Spleen (tissue), 11 donors: Measurements from ENCODE around the gene LDLRAD4. TPM values are rescaled to one million over a fixed set of nuclear protein-coding genes. Genes with fewer than 3 reads are reported as not detected.
"Not testable (repeated sequence)": the region's sequence is repeated elsewhere in the genome, so short reads cannot be mapped to it uniquely, and the experiment has no call there.

Experiments used
- DNase-seq: peaks from one replicate; pipeline ENCODE4 v3.0.0-alpha.2; 2020
- H3K27ac ChIP-seq, 8 donors: fragments of 200-600 bp; sonication (generic) in 7 of 8; 1 replicate in 4 of 8; 2 replicates in 4 of 8; pipeline versions ENCODE4 v1.5.0 to v1.8.0; 2016 to 2021; ENCODE audit warnings: inconsistent platforms in 4 of 8, mild to moderate bottlenecking in 4 of 8, moderate library complexity in 1 of 8
- H3K27me3 ChIP-seq, 7 donors: fragments of 200-600 bp; sonication (generic) in 6 of 7; replicated peaks in 1 of 7; 1 replicate in 4 of 7; 2 replicates in 3 of 7; pipeline versions ENCODE4 v1.5.0 to v1.8.0; 2016 to 2021; ENCODE audit warnings: inconsistent platforms in 3 of 7, mild to moderate bottlenecking in 1 of 7
- H3K36me3 ChIP-seq, 6 donors: fragments of 200-600 bp; sonication (generic) in 5 of 6; 1 replicate in 4 of 6; 2 replicates in 2 of 6; pipeline versions ENCODE4 v1.5.0 to v1.8.0; 2016 to 2021; ENCODE audit warnings: inconsistent platforms in 2 of 6
- H3K4me1 ChIP-seq, 6 donors: fragments of 200-600 bp; sonication (generic) in 5 of 6; 1 replicate in 3 of 6; 2 replicates in 3 of 6; pipeline versions ENCODE4 v1.5.0 to v1.8.0; 2016 to 2021; ENCODE audit warnings: inconsistent platforms in 3 of 6
- H3K4me3 ChIP-seq, 8 donors: fragments of 200-600 bp; sonication (generic) in 7 of 8; 1 replicate in 4 of 8; 2 replicates in 4 of 8; pipeline versions ENCODE4 v1.5.0 to v1.8.0; 2016 to 2021; ENCODE audit warnings: inconsistent platforms in 4 of 8, mild to moderate bottlenecking in 4 of 8, moderate library complexity in 2 of 8
- H3K9me3 ChIP-seq, 8 donors: fragments of 200-600 bp; sonication (generic) in 7 of 8; 1 replicate in 4 of 8; 2 replicates in 4 of 8; pipeline versions ENCODE4 v1.5.0 to v1.8.0; 2016 to 2021; ENCODE audit warnings: inconsistent platforms in 4 of 8
- POLR2A ChIP-seq, 3 donors: fragments of 450-650 bp; IDR thresholded peaks; one replicate each; pipeline ENCODE4 v1.5.1; 2017; ENCODE audit warnings: antibody characterized with exemption in 3 of 3, mild to moderate bottlenecking in 1 of 3
- POLR2AphosphoS5 ChIP-seq, 3 donors: sonication (generic); formaldehyde crosslinking; IDR thresholded peaks; one replicate each; pipeline ENCODE4 v1.5.1; 2017; ENCODE audit warnings: antibody characterized with exemption in 3 of 3
- WGBS, 5 donors: extraction: QIAGEN DNeasy Blood & Tissue Kit in 3 of 5; methylation state at CpG; one replicate each; pipeline versions ENCODE4 v1.1.5 to v1.1.7; 2013 to 2018; 5-methylcytosine and 5-hydroxymethylcytosine counted together
- intact Hi-C: fragments of 100-400 bp; cut with DNase I; formaldehyde crosslinking; loops from one replicate; pipeline ENCODE4 v1.15.0; 2023; ENCODE audit warnings: low total_unique reads
- polyA plus RNA-seq, 3 donors: library from polyadenylated mRNA; stranded (reverse); fragments of 200-250 nt; gene quantifications; one replicate each; pipeline ENCODE4 v1.2.1, GENCODE V29; 2013
- total RNA-seq, 7 donors: library from RNA; depleted of rRNA in 3 of 7; stranded (reverse); fragments of >200 nt in 3 of 7; fragmentation: NEBNext Ultra II Directional in 4 of 7; extraction: Animal tissue kit (Norgen Biotek cat#: 25700) in 4 of 7; gene quantifications; one replicate each; pipeline versions ENCODE4 v1.1.0 to v1.2.1, GENCODE V29; 2016 to 2021
- TF ChIP-seq, protein P1 (sequence below), 11 experiments: fragments of 200-600 bp in 7 of 11; fragments of 450-650 bp in 4 of 11; sonication (generic) in 4 of 11; IDR thresholded peaks in 8 of 11; conservative IDR thresholded peaks in 3 of 11; 1 replicate in 7 of 11; 2 replicates in 4 of 11; pipeline versions ENCODE4 v1.4.0 to v1.8.0; 2016 to 2021; ENCODE audit warnings: antibody characterized with exemption in 11 of 11, inconsistent platforms in 4 of 11, mild to moderate bottlenecking in 1 of 11
- donor health status: healthy with polysubstance abuse.
- donor health status: DM: no; HTN: no; CAD: no; lungs with moderate emphysema.
- donor health status: DM: no; HTN: no; CAD: no.
- donor health status: Bipolar disorder and iron deficiency.
- donor health status: healthy.
- donor health status: DM: no; HTN: no; CAD: no.
- donor health status: DM: yes; HTN: yes; CAD: no.

The LDLRAD4 gene
- total and polyA plus RNA-seq, 10 donors: 4.5 to 80.8 (median 46.4) TPM

GRCh38 chr18:13661051-13661778, 442.7 kb downstream of the LDLRAD4 start:
- intact Hi-C loops: no loop called here
- Histone ChIP-seq H3K4me1 (peaks cover 0 to 17% (median 6%) of the 10 kb centered on the region in 6 donors), H3K27me3 (no peaks in the 10 kb centered on the region), H3K9me3 (no peaks in the 10 kb centered on the region), H3K4me3 (no peak overlapping the region), H3K27ac (no peak overlapping the region), H3K36me3 (peaks cover 0 to 22% (median 0%) of the 10 kb centered on the region in 6 donors)
- WGBS, 5 donors: 79 to 87% (median 82%) methylated on average over 8 of the region's 8 CpGs
- TF ChIP-seq POLR2A (IDR thresholded peaks at IDR 0.05) (no peak), POLR2AphosphoS5 (IDR thresholded peaks at IDR 0.05) (no peak)
- TF ChIP-seq, protein P1, sequence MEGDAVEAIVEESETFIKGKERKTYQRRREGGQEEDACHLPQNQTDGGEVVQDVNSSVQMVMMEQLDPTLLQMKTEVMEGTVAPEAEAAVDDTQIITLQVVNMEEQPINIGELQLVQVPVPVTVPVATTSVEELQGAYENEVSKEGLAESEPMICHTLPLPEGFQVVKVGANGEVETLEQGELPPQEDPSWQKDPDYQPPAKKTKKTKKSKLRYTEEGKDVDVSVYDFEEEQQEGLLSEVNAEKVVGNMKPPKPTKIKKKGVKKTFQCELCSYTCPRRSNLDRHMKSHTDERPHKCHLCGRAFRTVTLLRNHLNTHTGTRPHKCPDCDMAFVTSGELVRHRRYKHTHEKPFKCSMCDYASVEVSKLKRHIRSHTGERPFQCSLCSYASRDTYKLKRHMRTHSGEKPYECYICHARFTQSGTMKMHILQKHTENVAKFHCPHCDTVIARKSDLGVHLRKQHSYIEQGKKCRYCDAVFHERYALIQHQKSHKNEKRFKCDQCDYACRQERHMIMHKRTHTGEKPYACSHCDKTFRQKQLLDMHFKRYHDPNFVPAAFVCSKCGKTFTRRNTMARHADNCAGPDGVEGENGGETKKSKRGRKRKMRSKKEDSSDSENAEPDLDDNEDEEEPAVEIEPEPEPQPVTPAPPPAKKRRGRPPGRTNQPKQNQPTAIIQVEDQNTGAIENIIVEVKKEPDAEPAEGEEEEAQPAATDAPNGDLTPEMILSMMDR (IDR thresholded peaks at IDR 0.05 in 8 of 11, conservative IDR thresholded peaks at IDR 0.05 in 3 of 11): no peak
- no peak for DNase-seq

DNA sequence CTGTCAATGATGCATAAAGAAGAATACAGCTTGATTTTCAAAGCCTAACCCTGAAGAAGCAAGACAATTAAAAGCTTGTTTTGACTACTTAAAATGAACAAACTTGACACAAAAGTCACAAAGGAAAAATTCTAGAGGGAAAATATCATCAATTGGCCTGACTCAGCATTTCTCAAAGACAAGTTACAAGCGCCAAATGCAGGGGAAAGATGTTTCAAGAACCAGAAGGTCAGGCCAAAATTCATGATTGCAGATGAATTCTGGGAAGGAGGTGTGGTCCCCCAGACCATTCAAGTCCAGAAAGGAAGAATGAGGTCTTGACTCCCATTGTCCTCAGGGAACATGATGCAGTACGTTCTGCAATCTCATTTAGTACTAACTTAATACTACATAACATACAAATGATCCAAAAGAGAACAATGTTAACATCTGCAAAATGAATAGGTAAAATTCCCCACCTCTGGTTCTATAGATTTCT, 443.3 kb downstream of the LDLRAD4 start:
- WGBS, 5 donors: 85 to 92% (median 88%) methylated on average over 2 of the region's 2 CpGs
- peaks cover 0 to 26% (median 0%) of the 10 kb centered on the region in 6 donors for H3K36me3 ChIP-seq
- no peaks in the 10 kb centered on the region for H3K9me3 ChIP-seq
- no peak for DNase-seq
- peaks cover 0 to 17% (median 6%) of the 10 kb centered on the region in 6 donors for H3K4me1 ChIP-seq
- TF ChIP-seq, protein P1 (IDR thresholded peaks at IDR 0.05 in 8 of 11, conservative IDR thresholded peaks at IDR 0.05 in 3 of 11): no peak
- TF ChIP-seq POLR2AphosphoS5 (IDR thresholded peaks at IDR 0.05): no peak
- TF ChIP-seq POLR2A (IDR thresholded peaks at IDR 0.05): no peak
- no peak overlapping the region for H3K27ac ChIP-seq
- H3K27me3 ChIP-seq: no peaks in the 10 kb centered on the region
- H3K4me3 ChIP-seq: no peak overlapping the region
- intact Hi-C loops: no loop called here

DNA sequence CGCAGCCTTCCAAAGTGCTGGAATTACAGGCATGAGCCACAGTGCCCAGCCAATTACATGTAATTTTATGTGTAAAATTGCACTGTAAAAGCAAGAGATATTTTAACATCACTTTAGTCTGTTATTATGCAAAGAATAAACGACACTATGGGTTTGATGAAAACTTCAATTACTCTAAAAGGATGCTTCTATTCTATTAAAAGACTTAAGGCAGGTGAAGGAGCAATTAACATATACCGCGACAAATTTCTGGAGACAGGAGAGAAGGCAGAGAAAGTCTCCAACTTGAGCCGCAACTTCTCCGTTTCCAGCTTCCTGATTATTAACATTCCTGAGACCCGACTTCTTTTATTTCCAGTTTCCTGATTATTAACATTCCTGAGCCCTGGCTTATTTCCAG, 454.1 kb downstream of the LDLRAD4 start:
- TF ChIP-seq POLR2A (IDR thresholded peaks at IDR 0.05) (no peak), POLR2AphosphoS5 (IDR thresholded peaks at IDR 0.05) (no peak)
- TF ChIP-seq, protein P1 (IDR thresholded peaks at IDR 0.05 in 8 of 11, conservative IDR thresholded peaks at IDR 0.05 in 3 of 11): no peak
- Histone ChIP-seq H3K27me3 (no peaks in the 10 kb centered on the region), H3K4me3 (no peak overlapping the region), H3K9me3 (no peaks in the 10 kb centered on the region), H3K27ac (no peak overlapping the region), H3K4me1 (no peaks in the 10 kb centered on the region), H3K36me3 (peaks cover 0 to 39% (median 0%) of the 10 kb centered on the region in 6 donors)
- DNase-seq: no peak
- 76 to 86% (median 82%) methylated on average over 7 of the region's 7 CpGs for WGBS, 5 donors
- intact Hi-C loops: no loop called here

- Histone ChIP-seq H3K9me3 (no peaks in the 10 kb centered on the region), H3K4me3 (no peak overlapping the region), H3K36me3 (peaks cover 0 to 17% (median 0%) of the 10 kb centered on the region in 6 donors), H3K27me3 (no peaks in the 10 kb centered on the region), H3K4me1 (peaks cover 0 to 3% (median 0%) of the 10 kb centered on the region in 6 donors), H3K27ac (no peak overlapping the region)
- DNase-seq: no peak
- intact Hi-C loops: no loop called here
- TF ChIP-seq POLR2AphosphoS5 (IDR thresholded peaks at IDR 0.05): no peak
- no peak for TF ChIP-seq POLR2A (IDR thresholded peaks at IDR 0.05)
- TF ChIP-seq, protein P1 (IDR thresholded peaks at IDR 0.05 in 8 of 11, conservative IDR thresholded peaks at IDR 0.05 in 3 of 11): no peak
- 79 to 89% (median 85%) methylated on average over 6 of the region's 6 CpGs for WGBS, 5 donors
These were observed 457.9 kb downstream of the LDLRAD4 start for GRCh38 chr18:13676471-13676870.

DNA sequence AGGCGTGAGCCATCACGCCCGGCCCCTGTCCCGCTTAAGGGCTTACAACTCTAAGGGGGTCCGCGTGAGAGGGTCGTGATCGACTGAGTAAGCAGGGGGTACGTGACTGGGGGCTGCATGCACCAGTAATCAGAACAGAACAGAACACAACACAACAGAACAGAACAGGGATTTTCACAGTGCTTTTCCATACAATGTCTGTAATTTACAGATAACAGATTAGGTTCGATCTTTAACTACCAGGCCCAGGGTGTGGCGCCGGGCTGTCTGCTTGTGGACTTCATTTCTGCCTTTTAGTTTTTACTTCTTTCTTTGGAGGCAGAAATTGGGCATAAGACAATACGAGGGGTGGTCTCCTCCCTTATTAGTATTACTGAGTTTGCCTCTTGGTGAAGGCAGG, 458.8 kb downstream of the LDLRAD4 start:
- DNase-seq, H3K9me3 ChIP-seq, intact Hi-C loops, H3K27ac ChIP-seq, H3K27me3 ChIP-seq, H3K4me1 ChIP-seq, H3K4me3 ChIP-seq: not testable (repeated sequence)
- 96 to 98% (median 97%) methylated on average over 13 of the region's 13 CpGs for WGBS, 5 donors
- H3K36me3 ChIP-seq: peaks cover 0 to 16% (median 0%) of the 10 kb centered on the region in 6 donors
